IMR-90 (cell line): ENCODE data around the gene GSTM3. TPM values are rescaled to one million over a fixed set of nuclear protein-coding genes. Genes with fewer than 3 reads are reported as not detected.

Experiments
- ATAC-seq: fragments of 200-7000 bp; cut with Tn5 transposase; 2 replicates; pipeline ENCODE4 v1.9.1; 2020; ENCODE audit warnings: low read depth, mild to moderate bottlenecking, moderate library complexity
- BruUV-seq: library from RNA; stranded (reverse); fragments of 400-500 nt; replicated peaks from 2 replicates; lab custom pipeline; 2021; lab: Mats Ljungman, UMichigan
- CTCF ChIA-PET: fragments of 300-600 bp; formaldehyde crosslinking; extraction: SDS; loops from one replicate; lab custom pipeline; 2021; ENCODE audit warnings: antibody characterized with exemption; lab: Yijun Ruan, JAX
- POLR2A ChIA-PET: fragments of 300-600 bp; sonication (Branson Sonifier 250); formaldehyde crosslinking; loops from one replicate; lab custom pipeline; 2022; ENCODE audit warnings: antibody characterized with exemption; ENCODE audit not compliant: unreplicated experiment; lab: Charles Lee
- DNase-seq: peaks from one replicate; pipeline ENCODE4 v3.0.0; 2013
- H2AFZ ChIP-seq: replicated peaks from 2 replicates; pipeline ENCODE3; 2013; ENCODE audit warnings: low read length, mild to moderate bottlenecking; ENCODE audit not compliant: poor library complexity
- H2AK5ac ChIP-seq: 2 replicates; pipeline ENCODE4 v1.6.1; 2013; ENCODE audit warnings: low read depth, low read length, inconsistent platforms
- H2AK9ac ChIP-seq: replicated peaks from 2 replicates; pipeline ENCODE3; 2013; ENCODE audit warnings: mild to moderate bottlenecking, low read depth, low read length, moderate library complexity; ENCODE audit not compliant: poor library complexity
- H2BK120ac ChIP-seq: 2 replicates; pipeline ENCODE4 v1.6.1; 2013; ENCODE audit warnings: low read depth, low read length, inconsistent platforms
- H2BK15ac ChIP-seq: 3 replicates; pipeline ENCODE4 v1.6.1; 2013; ENCODE audit warnings: low read depth, low read length, inconsistent platforms
- H2BK20ac ChIP-seq: 2 replicates; pipeline ENCODE4 v1.6.1; 2013; ENCODE audit warnings: low read depth, mild to moderate bottlenecking, inconsistent platforms, low read length, moderate library complexity
- H2BK5ac ChIP-seq: 2 replicates; pipeline ENCODE4 v1.6.1; 2013; ENCODE audit warnings: mild to moderate bottlenecking, low read depth, low read length, inconsistent platforms; ENCODE audit not compliant: poor library complexity, severe bottlenecking
- H3K14ac ChIP-seq: replicated peaks from 2 replicates; pipeline ENCODE4 v1.6.1; 2013; ENCODE audit warnings: low read depth, low read length, inconsistent platforms
- H3K18ac ChIP-seq: 2 replicates; pipeline ENCODE4 v1.6.1; 2013; ENCODE audit warnings: low read depth, low read length, control low read depth
- H3K23ac ChIP-seq: 2 replicates; pipeline ENCODE4 v1.6.1; 2013; ENCODE audit warnings: low read depth, low read length, inconsistent platforms
- H3K27ac ChIP-seq: 2 replicates; pipeline ENCODE4 v1.5.1; 2013; ENCODE audit warnings: mild to moderate bottlenecking, control low read depth, low read length; ENCODE audit not compliant: insufficient read depth
- H3K27me3 ChIP-seq: 2 replicates; pipeline ENCODE4 v1.6.1; 2013; ENCODE audit warnings: low read length; ENCODE audit not compliant: control insufficient read depth, insufficient read depth
- H3K36me3 ChIP-seq: 2 replicates; pipeline ENCODE4 v1.6.1; 2013; ENCODE audit warnings: low read length, mixed read lengths; ENCODE audit not compliant: control insufficient read depth, insufficient read depth
- H3K4ac ChIP-seq: 2 replicates; pipeline ENCODE4 v1.6.1; 2013; ENCODE audit warnings: low read depth, low read length, inconsistent platforms
- H3K4me1 ChIP-seq: 2 replicates; pipeline ENCODE4 v1.6.1; 2013; ENCODE audit warnings: low read length, mixed read lengths; ENCODE audit not compliant: control insufficient read depth, insufficient read depth
- H3K4me2 ChIP-seq: 2 replicates; pipeline ENCODE4 v1.6.1; 2013; ENCODE audit warnings: low read depth, mild to moderate bottlenecking, control low read depth, low read length, moderate library complexity
- H3K4me3 ChIP-seq: 2 replicates; pipeline ENCODE4 v1.5.1; 2013; ENCODE audit warnings: low read depth, mild to moderate bottlenecking, control low read depth, low read length, moderate library complexity; ENCODE audit not compliant: insufficient read depth
- H3K56ac ChIP-seq: 2 replicates; pipeline ENCODE4 v1.6.1; 2013; ENCODE audit warnings: low read length, inconsistent platforms; ENCODE audit not compliant: insufficient read depth; ENCODE audit errors: extremely low read depth
- H3K79me1 ChIP-seq, 2 experiments: 2 replicates each; pipeline ENCODE4 v1.6.1; 2013; ENCODE audit warnings: low read length in 2 of 2, inconsistent platforms in 1 of 2, low read depth in 1 of 2
- H3K9ac ChIP-seq: 2 replicates; pipeline ENCODE4 v1.6.1; 2013; ENCODE audit warnings: low read depth, low read length, control low read depth
- H3K9me1 ChIP-seq: 2 replicates; pipeline ENCODE4 v1.6.1; 2013; ENCODE audit warnings: low read length, inconsistent platforms; ENCODE audit not compliant: insufficient read depth
- H3K9me3 ChIP-seq: 2 replicates; pipeline ENCODE4 v1.6.1; 2013; ENCODE audit warnings: low read length; ENCODE audit not compliant: control insufficient read depth, insufficient read depth
- H4K20me1 ChIP-seq: 2 replicates; pipeline ENCODE4 v1.6.1; 2013; ENCODE audit warnings: low read length, inconsistent platforms; ENCODE audit not compliant: insufficient read depth
- H4K5ac ChIP-seq: 2 replicates; pipeline ENCODE4 v1.6.1; 2013; ENCODE audit warnings: mild to moderate bottlenecking, low read depth, low read length, control low read depth
- H4K8ac ChIP-seq, 2 experiments: 2 replicates each; pipeline ENCODE4 v1.6.1; 2013; ENCODE audit warnings: low read depth in 2 of 2, low read length in 2 of 2, control low read depth in 1 of 2, inconsistent platforms in 1 of 2
- H4K91ac ChIP-seq: 2 replicates; pipeline ENCODE4 v1.6.1; 2013; ENCODE audit warnings: low read depth, low read length, inconsistent platforms; ENCODE audit not compliant: insufficient read depth
- CHD1 ChIP-seq: IDR thresholded peaks from 2 replicates; pipeline ENCODE4 v1.6.1; 2012; ENCODE audit warnings: low read depth, low read length, improper control_type of control experiment
- MAFK ChIP-seq: IDR thresholded peaks from 2 replicates; pipeline ENCODE4 v1.6.1; 2012; ENCODE audit warnings: low read depth, low read length, improper control_type of control experiment
- WGBS, 2 experiments: methylation state at CpG; one replicate each; pipeline versions ENCODE4 v1.1.5 to v1.1.7; 2013; ENCODE audit warnings: missing lambda C conversion rate in 2 of 2; ENCODE audit not compliant: insufficient read length in 1 of 2; ENCODE audit errors: extremely low coverage in 2 of 2; 5-methylcytosine and 5-hydroxymethylcytosine counted together
- dilution Hi-C: fragments of 300-500 bp; cut with HindIII; formaldehyde crosslinking; loops from one replicate; pipeline ENCODE4 v1.14.3; 2018; ENCODE audit warnings: low sequenced_read_pairs; ENCODE audit not compliant: unreplicated experiment
- in situ Hi-C: fragments of 300-500 bp; cut with MboI; formaldehyde crosslinking; loops from 3 replicates; pipeline ENCODE4 v1.14.3; 2019; ENCODE audit warnings: low sequenced_read_pairs, inconsistent platforms, mixed read lengths
- intact Hi-C: fragments of 100-400 bp; cut with micrococcal nuclease; formaldehyde crosslinking; loops from 2 replicates; pipeline ENCODE4 v1.10.0; 2022
- polyA plus RNA-seq, 3 experiments: library from polyadenylated mRNA; depleted of rRNA; stranded (reverse); fragments of >200 nt; gene quantifications; 2 replicates each; pipeline ENCODE4 v1.2.3, GENCODE V29; 2012; ENCODE audit warnings: low replicate concordance in 1 of 3
- total RNA-seq: library from RNA; depleted of rRNA; stranded (reverse); fragments of >200 nt; gene quantifications from 2 replicates; pipeline ENCODE4 v1.2.3, GENCODE V29; 2012

Gene GSTM3
- total and polyA plus RNA-seq, 2 of the 4 experiments (the other 2 are of a cell fraction) = 102 to 131 TPM

DNA sequence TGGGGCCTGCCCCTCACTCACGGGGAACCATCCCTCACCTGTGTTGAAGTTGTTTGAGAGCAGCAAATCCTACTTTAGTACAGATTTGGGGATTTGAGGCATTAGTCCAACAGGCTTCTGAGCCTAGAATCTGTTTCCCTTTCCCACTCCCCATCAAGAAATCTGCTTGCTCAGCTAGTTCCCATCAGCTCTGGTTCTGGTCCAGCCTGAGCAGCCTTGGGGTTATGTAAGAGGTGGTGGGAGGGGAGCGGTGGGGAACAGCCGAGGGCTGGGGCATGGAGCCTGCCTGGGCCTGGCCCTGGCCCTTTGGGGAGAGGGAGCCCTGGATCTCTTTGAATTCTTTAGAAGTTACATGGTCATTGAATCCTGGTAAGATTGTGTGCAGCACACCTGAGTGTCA lies 24.7 kb downstream of the GSTM3 start:
- peaks cover 6% of the 10 kb centered on the region; the same call in 1 of the 2 replicates for H3K4me1 ChIP-seq
- no peaks in the 10 kb centered on the region for H3K9me3 ChIP-seq
- H3K27ac ChIP-seq = no peak overlapping the region
- TF ChIP-seq CHD1 = no peak
- peak; percentile 10; the same call in 1 of the 2 replicates for TF ChIP-seq MAFK
- H3K4me3 ChIP-seq = no peak overlapping the region
- DNase-seq (no peak), ATAC-seq (no peak)
- 88% methylated on average over 2 of the region's 3 CpGs; no CpG with 5 or more reads in 1 of the 2 experiments for WGBS, 2 experiments
- H4K20me1 ChIP-seq = no peaks in the 10 kb centered on the region
- ChIA-PET CTCF (no interaction called here), POLR2A (no interaction called here)
- no peak overlapping the region for H2AFZ ChIP-seq
- H3K27me3 ChIP-seq = no peaks in the 10 kb centered on the region; the same call in 1 of the 2 replicates
- no peak overlapping the region for H2BK20ac ChIP-seq
- no peak overlapping the region for H2AK9ac ChIP-seq
- no peaks in the 10 kb centered on the region for H3K9me1 ChIP-seq
- H3K18ac ChIP-seq = no peak overlapping the region
- dilution Hi-C loops (no loop called here), intact Hi-C loops (no loop called here), in situ Hi-C loops (no loop called here)
- no peak overlapping the region for H3K4ac ChIP-seq
- no peak overlapping the region for H2BK120ac ChIP-seq
- H2BK5ac ChIP-seq = no peak overlapping the region
- H3K79me1 ChIP-seq = no peaks in the 10 kb centered on the region
- no peak overlapping the region for H4K5ac ChIP-seq
- no peaks in the 10 kb centered on the region for H3K36me3 ChIP-seq
- H4K8ac ChIP-seq = no peak overlapping the region
- H3K9ac ChIP-seq = no peak overlapping the region
- no peak overlapping the region for H4K91ac ChIP-seq
- H3K23ac ChIP-seq = no peak overlapping the region
- no peak overlapping the region for H3K4me2 ChIP-seq
- H3K14ac ChIP-seq = no peak overlapping the region
- H2AK5ac ChIP-seq = no peak overlapping the region
- BruUV-seq = no TSS peak
- no peak overlapping the region for H2BK15ac ChIP-seq
- no peak overlapping the region for H3K56ac ChIP-seq
